ENCODE measurements around the gene DACH2.
"Not testable (repeated sequence)": the region's sequence is repeated elsewhere in the genome, so short reads cannot be mapped to it uniquely, and the experiment has no call there.

Gene DACH2

DNA sequence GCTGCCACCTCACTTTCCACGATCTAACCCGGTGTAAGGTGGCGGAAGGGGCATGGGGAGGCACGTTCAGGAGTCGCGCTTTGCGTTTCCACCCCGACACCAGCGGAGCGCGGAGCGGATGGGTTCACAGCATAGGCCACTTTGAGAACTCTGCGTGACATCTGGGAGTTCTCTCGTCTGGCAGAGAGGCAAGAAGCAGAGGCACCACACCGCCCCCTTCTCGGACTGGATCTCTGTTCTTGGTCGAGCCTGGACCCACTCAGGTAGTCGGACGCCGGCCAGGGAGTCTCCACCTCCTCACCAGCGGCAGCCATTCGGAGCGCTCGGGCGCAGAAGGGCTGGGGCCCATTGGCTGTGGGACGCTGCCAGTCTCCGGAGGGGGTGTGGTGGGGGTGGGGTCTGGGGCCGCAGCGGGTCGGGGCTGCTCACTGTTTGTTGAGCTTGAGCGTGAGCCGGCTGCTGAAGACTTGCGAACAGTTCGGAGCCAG lies at the start of gene DACH2:
Gene DACH2 (plus strand): TSS at position 428 of the 488 bp plus-strand sequence.
- DNase-seq, result peak; percentile 39 to 88 (median 78)
- intact Hi-C loops (cut with DNase I), result no loop called here

GRCh38 chrX:86102341-86102740 lies 45.9 kb upstream of the DACH2 start:
- intact Hi-C loops (cut with DNase I), result no loop called here
- DNase-seq, result no peak

DNA sequence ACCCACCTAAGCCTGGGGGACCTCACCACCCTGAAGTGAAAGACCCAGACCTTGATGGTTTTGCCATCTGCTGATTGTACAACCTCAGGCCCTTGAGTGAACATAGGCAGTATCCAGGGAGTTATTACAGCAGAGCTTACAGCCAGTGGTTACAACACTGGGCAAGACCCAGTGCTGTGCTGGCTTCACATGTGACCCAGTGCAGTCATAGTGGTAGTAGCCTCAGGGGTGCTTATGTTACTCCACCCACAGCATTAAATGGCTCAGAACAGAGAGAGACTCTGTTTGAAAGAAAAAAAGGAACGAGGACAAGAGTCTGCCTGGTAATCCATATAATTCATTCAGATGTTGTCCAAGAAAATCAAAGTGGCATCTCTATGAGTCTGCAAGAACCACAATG lies 45.2 kb upstream of the DACH2 start:
- intact Hi-C loops (cut with DNase I), result no loop called here
- DNase-seq, result no peak

- no peak for DNase-seq
- intact Hi-C loops (cut with DNase I), result no loop called here
Measured at GRCh38 chrX:86104526-86104925, 43.7 kb upstream of the DACH2 start.

- intact Hi-C loops (cut with DNase I), result no loop called here
Measured at GRCh38 chrX:86121916-86122315, 26.3 kb upstream of the DACH2 start.

DNA sequence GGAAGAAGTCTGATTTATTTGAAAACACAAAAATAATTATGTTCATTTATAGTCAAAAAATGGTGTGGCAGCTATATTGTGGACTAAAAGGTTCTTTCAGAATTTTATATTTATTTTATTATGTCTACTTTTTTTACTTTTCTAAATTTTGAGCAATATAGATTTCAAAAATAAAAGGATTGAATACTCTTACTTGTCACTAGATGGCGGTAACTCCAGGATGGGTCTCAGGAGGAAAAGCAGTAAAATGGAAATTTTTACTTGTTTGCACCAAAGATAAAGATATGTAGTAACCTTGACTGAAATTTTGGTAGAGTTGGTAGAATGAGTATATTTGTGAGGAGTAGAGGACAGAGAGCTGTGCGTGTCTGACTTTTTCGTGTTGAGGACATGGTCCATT lies 14.5 kb upstream of the DACH2 start:
- intact Hi-C loops (cut with DNase I), result no loop called here
- DNase-seq, result no peak

More at GRCh38 chrX:86121916-86122315, 26.3 kb upstream of the DACH2 start:
- DNase-seq, result no peak

- no peak for DNase-seq
- intact Hi-C loops (cut with DNase I), result no loop called here
Measured at GRCh38 chrX:86137071-86137470, 11.2 kb upstream of the DACH2 start.

- intact Hi-C loops (cut with DNase I), result no loop called here
- DNase-seq, result no peak
Measured at GRCh38 chrX:86141786-86142185, 6.5 kb upstream of the DACH2 start.

DNA sequence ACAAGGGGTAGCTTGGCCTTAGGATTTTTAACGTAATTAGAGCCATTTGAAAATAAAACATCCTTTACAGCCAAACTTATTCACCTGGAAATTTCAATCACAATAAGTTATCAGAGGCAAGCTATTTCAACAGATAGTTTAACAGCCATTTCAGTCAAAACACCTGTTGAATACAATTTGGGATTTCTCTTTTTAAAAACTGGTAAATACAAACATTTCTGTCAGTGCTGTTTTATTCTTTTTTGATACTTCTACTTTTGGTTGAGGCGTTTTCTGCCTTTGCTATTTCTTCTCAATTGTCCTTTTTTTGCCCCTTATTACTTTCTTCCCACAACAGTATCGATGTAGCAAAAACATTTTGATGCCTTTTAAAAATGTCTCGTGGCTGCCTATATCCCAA lies 2.1 kb upstream of the DACH2 start:
- DNase-seq, result no peak
- intact Hi-C loops (cut with DNase I), result no loop called here

DNA sequence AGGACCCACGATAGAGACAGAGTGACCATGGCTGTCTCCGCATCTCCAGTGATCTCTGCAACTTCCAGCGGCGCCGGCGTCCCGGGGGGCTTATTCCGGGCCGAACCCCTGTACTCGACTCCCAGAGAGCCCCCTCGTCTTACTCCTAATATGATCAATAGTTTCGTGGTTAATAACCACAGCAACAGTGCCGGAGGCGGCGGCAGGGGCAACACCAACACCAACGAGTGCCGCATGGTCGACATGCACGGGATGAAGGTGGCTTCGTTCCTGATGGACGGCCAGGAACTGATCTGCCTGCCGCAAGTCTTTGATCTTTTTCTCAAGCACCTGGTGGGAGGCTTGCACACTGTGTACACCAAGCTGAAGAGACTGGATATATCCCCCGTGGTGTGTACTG lies 343 bp downstream of the DACH2 start:
- intact Hi-C loops (cut with DNase I), result no loop called here
- no peak for DNase-seq

GRCh38 chrX:86149119-86149518 lies 868 bp downstream of the DACH2 start:
- no peak for DNase-seq
- intact Hi-C loops (cut with DNase I), result no loop called here

GRCh38 chrX:86154553-86154952 lies 6.3 kb downstream of the DACH2 start:
- intact Hi-C loops (cut with DNase I), result no loop called here
- DNase-seq, result no peak

GRCh38 chrX:86171366-86171765 lies 23.1 kb downstream of the DACH2 start:
- DNase-seq, result peak in 1 of 42 donors; percentile 2
- intact Hi-C loops (cut with DNase I), result no loop called here

GRCh38 chrX:86178906-86179305 lies 30.7 kb downstream of the DACH2 start:
- no peak for DNase-seq
- intact Hi-C loops (cut with DNase I), result no loop called here

DNA sequence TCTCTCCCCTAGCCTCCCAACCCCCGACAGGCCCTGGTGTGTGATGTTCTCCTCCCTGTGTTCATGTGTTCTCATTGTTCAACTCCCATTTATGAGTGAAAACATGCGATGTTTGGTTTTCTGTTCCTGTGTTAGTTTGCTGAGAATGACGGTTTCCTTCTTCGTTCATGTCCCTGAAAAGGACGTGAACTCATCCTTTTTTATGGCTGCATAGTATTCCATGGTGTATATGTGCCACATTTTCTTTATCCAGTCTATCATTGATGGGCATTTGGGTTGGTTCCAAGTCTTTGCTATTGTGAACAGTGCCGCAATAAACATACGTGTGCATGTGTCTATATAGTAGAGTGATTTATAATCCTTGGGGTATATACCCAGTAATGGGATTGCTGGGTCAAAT lies 33.1 kb downstream of the DACH2 start:
- intact Hi-C loops (cut with DNase I); DNase-seq: not testable (repeated sequence)

- no peak for DNase-seq
- intact Hi-C loops (cut with DNase I), result no loop called here
Measured at GRCh38 chrX:86192827-86193226, 44.6 kb downstream of the DACH2 start.

- intact Hi-C loops (cut with DNase I), result no loop called here
- DNase-seq, result no peak
Measured at GRCh38 chrX:86194758-86195157, 46.5 kb downstream of the DACH2 start.

GRCh38 chrX:86195343-86195742 lies 47.1 kb downstream of the DACH2 start:
- intact Hi-C loops (cut with DNase I), result no loop called here
- no peak for DNase-seq

DNA sequence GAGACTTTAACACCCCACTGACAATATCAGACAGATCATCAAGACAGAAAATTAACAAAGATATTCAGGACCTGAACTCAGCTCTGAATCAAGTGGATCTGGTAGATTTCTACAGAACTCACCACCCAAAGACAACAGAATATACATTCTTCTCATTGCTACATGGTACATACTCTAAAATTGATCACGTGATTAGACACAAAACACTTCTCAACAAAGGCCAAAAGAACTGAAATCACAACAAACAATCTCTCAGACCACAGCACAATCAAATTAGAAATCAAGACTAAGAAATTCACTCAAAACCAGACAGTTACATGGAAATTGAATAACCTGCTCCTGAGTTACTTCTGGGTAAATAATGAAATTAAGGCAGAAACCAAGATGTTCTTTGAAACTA lies 49.6 kb downstream of the DACH2 start:
- intact Hi-C loops (cut with DNase I), result no loop called here
- DNase-seq, result no peak

- intact Hi-C loops (cut with DNase I), result no loop called here
- DNase-seq, result no peak
Measured at GRCh38 chrX:86210772-86211171, 62.5 kb downstream of the DACH2 start.

DNA sequence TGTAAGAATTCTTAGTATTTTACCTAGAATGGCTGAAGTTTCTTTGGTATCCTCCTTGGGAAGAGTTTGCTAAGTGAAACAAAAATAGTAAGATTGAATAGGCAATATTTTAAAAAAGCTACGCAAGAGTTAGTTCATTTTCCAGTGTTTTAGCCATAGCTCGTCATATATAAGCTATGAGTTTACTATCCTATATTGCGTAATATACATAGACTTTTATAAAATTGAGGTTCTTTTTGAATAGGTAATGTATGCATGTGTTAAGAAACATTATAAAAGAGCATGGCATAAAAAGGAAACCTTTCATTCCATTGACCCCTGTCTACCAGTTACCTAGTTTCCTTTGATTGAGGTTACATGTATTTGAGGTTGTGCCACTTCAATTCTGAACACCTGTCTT lies 67.0 kb downstream of the DACH2 start:
- intact Hi-C loops (cut with DNase I), result no loop called here
- DNase-seq, result no peak

- intact Hi-C loops (cut with DNase I), result no loop called here
- DNase-seq, result no peak
Measured at GRCh38 chrX:86237482-86237881, 89.2 kb downstream of the DACH2 start.
